Heart left ventricle (tissue), 16 donors: Measurements from ENCODE around the gene CCDC201. TPM values are rescaled to one million over a fixed set of nuclear protein-coding genes. Genes with fewer than 3 reads are reported as not detected.

Experiments
- ATAC-seq, 4 donors: fragments of 200-7000 bp; cut with Tn5 transposase; one replicate each; pipeline ENCODE4 v1.9.1; 2020 to 2022; ENCODE audit warnings: moderate library complexity in 4 of 4, mild to moderate bottlenecking in 3 of 4, moderate number of reproducible peaks in 1 of 4
- DNase-seq, 5 donors: peaks; one replicate each; pipeline ENCODE4 v3.0.0-alpha.2; 2020
- H3K27ac ChIP-seq, 12 donors: fragments of 200-600 bp; sonication (generic) in 4 of 12; one replicate each; pipeline versions ENCODE4 v1.5.0 to v1.8.0; 2016 to 2022; ENCODE audit warnings: mild to moderate bottlenecking in 2 of 12
- H3K27me3 ChIP-seq, 9 donors: fragments of 200-600 bp; sonication (generic) in 2 of 9; one replicate each; pipeline versions ENCODE4 v1.5.1 to v1.8.0; 2016 to 2022; ENCODE audit warnings: mild to moderate bottlenecking in 3 of 9
- H3K36me3 ChIP-seq, 9 donors: fragments of 200-600 bp; sonication (generic) in 2 of 9; one replicate each; pipeline versions ENCODE4 v1.5.0 to v1.8.0; 2018 to 2022; ENCODE audit warnings: mild to moderate bottlenecking in 2 of 9
- H3K4me1 ChIP-seq, 12 donors: fragments of 200-600 bp; sonication (generic) in 4 of 12; one replicate each; pipeline versions ENCODE4 v1.5.0 to v1.8.0; 2016 to 2022; ENCODE audit warnings: mild to moderate bottlenecking in 3 of 12
- H3K4me3 ChIP-seq, 12 donors: fragments of 200-600 bp; sonication (generic) in 4 of 12; one replicate each; pipeline versions ENCODE4 v1.5.0 to v1.8.0; 2017 to 2022; ENCODE audit warnings: mild to moderate bottlenecking in 9 of 12, moderate library complexity in 4 of 12
- H3K9me3 ChIP-seq, 12 donors: fragments of 200-600 bp; sonication (generic) in 4 of 12; one replicate each; pipeline versions ENCODE4 v1.5.0 to v1.8.0; 2016 to 2022; ENCODE audit warnings: mild to moderate bottlenecking in 1 of 12
- POLR2A ChIP-seq, 2 donors: fragments of 450-650 bp; IDR thresholded peaks; one replicate each; pipeline ENCODE4 v1.6.1; 2017; ENCODE audit warnings: antibody characterized with exemption in 2 of 2, mild to moderate bottlenecking in 2 of 2, moderate library complexity in 2 of 2
- WGBS, 4 donors: extraction: QIAGEN DNeasy Blood & Tissue Kit in 2 of 4; methylation state at CpG; one replicate each; pipeline versions ENCODE4 v1.1.5 to v1.1.7; 2013 to 2018; 5-methylcytosine and 5-hydroxymethylcytosine counted together
- intact Hi-C, 10 donors: fragments of 100-400 bp; cut with DNase I; formaldehyde crosslinking; loops; one replicate each; pipeline versions ENCODE4 v1.11.1 to v1.14.2; 2022
- polyA plus RNA-seq, 2 donors: library from polyadenylated mRNA; stranded (reverse); fragments of 200-250 nt; gene quantifications; one replicate each; pipeline ENCODE4 v1.2.3, GENCODE V29; 2013
- total RNA-seq, 9 donors: library from RNA; depleted of rRNA in 2 of 9; stranded (reverse); fragments of >200 nt in 2 of 9; fragmentation: NEBNext Ultra II Directional in 3 of 9; extraction: Animal tissue kit (Norgen Biotek cat#: 25700) in 3 of 9; gene quantifications; one replicate each; pipeline versions ENCODE4 v1.1.0 to v1.2.4, GENCODE V29; 2016 to 2023
- TF ChIP-seq, protein P1 (sequence below), 12 donors: fragments of 200-600 bp; sonication (generic) in 4 of 12; IDR thresholded peaks; one replicate each; pipeline versions ENCODE4 v1.5.0 to v1.8.0; 2018 to 2022; ENCODE audit warnings: antibody characterized with exemption in 12 of 12, mild to moderate bottlenecking in 5 of 12
- donor health status: ischemic (EF 13 %, LVEDD 7.1; RV severe dilation, severe dysfunction).
- donor health status: healthy with polysubstance abuse.
- donor health status: DM: no; HTN: yes; CAD: no.
- donor health status: DM: no; HTN: no; CAD: no.
- donor health status: ischemic (EF 25% LVEDD 6.9; RV normal size, moderate dysfunction).
- donor health status: ischemic (EF 25% LVEDD 5.7; RV mildly dilated, moderate dysfunction).
- donor health status: healthy.
- donor health status: DM: yes; HTN: yes; CAD: no.
- donor health status: ischemic (EF 35%, LVEDD 5.7; RV mildly dilated, moderate dysfunction).
- donor health status: nonischemic (EF 11% LVEDD 7.7; RV severe dilation, severe dysfunction).
- donor health status: DM: yes; HTN: yes; CAD: no.
- donor health status: PGD.
- donor health status: ischemic (EF 29% LVEDD 5.4; RV normal size, mild dysfunction).
- donor health status: nonischemic (EF 23%, LVEDD 6.1; RV moderate dilation, normal function).

Gene CCDC201
- total and polyA plus RNA-seq, 11 donors: not detected

DNA sequence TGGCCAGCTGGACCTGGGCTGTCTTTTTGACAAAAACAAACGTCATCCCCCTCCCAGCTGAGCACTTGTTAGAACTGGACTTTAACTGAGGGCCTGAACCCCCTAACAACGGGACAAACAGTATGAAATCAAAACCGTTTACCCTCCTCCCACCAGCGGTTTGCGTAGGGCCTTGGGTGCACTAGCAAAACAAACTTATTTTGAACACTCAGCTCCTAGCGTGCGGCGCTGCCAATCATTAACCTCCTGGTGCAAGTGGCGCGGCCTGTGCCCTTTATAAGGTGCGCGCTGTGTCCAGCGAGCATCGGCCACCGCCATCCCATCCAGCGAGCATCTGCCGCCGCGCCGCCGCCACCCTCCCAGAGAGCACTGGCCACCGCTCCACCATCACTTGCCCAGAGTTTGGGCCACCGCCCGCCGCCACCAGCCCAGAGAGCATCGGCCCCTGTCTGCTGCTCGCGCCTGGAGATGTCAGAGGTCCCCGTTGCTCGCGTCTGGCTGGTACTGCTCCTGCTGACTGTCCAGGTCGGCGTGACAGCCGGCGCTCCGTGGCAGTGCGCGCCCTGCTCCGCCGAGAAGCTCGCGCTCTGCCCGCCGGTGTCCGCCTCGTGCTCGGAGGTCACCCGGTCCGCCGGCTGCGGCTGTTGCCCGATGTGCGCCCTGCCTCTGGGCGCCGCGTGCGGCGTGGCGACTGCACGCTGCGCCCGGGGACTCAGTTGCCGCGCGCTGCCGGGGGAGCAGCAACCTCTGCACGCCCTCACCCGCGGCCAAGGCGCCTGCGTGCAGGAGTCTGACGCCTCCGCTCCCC is 15.5 kb upstream of the CCDC201 start, which contains the start of gene IGFBP1:
TSS of gene IGFBP1 (plus strand) at position 304 of the 808 bp plus-strand sequence. CDS start at position 469, 165 bp downstream.
- peak in 3 of 4 donors; percentile 43 to 55 (median 54) for ATAC-seq
- 4 to 13% (median 6%) methylated on average over 24 to 73 of the region's 73 CpGs for WGBS, 4 donors
- TF ChIP-seq POLR2A (IDR thresholded peaks at IDR 0.05): no peak
- TF ChIP-seq, protein P1, sequence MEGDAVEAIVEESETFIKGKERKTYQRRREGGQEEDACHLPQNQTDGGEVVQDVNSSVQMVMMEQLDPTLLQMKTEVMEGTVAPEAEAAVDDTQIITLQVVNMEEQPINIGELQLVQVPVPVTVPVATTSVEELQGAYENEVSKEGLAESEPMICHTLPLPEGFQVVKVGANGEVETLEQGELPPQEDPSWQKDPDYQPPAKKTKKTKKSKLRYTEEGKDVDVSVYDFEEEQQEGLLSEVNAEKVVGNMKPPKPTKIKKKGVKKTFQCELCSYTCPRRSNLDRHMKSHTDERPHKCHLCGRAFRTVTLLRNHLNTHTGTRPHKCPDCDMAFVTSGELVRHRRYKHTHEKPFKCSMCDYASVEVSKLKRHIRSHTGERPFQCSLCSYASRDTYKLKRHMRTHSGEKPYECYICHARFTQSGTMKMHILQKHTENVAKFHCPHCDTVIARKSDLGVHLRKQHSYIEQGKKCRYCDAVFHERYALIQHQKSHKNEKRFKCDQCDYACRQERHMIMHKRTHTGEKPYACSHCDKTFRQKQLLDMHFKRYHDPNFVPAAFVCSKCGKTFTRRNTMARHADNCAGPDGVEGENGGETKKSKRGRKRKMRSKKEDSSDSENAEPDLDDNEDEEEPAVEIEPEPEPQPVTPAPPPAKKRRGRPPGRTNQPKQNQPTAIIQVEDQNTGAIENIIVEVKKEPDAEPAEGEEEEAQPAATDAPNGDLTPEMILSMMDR (IDR thresholded peaks at IDR 0.05): no peak

DNA sequence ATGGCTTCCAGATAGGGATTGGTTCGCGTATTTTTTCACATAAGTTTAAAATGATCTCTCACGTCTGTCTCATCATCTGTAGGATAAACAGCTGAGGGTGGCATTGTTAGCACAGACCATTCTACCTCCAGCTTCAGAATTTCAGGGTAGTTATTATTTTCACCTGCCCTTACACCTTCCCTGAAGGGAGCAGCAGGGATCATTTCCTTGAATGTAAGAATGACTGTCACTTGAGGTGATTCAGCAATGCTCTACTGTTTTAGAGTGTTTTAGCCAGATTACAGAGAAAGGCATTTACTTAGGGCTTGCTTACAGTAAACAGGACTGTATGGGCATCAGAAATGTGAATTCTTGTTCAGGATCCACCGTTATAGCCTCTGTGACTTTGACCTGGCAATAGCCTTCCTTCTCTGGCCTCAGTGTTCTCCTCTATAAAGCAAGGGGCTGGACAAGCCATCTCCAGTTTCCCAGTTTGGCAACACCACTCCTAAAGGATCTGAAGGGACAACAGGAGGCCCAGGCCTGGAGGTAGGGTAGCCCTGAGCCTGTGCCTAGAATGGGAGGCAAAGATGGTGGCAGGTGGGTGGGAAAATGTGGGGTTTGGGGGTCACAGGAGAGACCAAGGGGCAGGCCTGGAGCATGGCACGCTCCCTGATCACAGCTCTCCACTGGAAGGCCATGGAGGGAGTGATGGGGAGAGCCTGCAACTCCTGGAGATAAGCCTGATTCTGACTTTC is 14.2 kb upstream of the CCDC201 start:
- Histone ChIP-seq H3K36me3 (no peaks in the 10 kb centered on the region), H3K9me3 (no peaks in the 10 kb centered on the region), H3K4me3 (no peak overlapping the region), H3K27ac (no peak overlapping the region), H3K4me1 (peaks cover 0 to 11% (median 5%) of the 10 kb centered on the region in 12 donors), H3K27me3 (peaks cover 8 to 61% (median 28%) of the 10 kb centered on the region in 9 donors)
- 92 to 95% (median 93%) methylated on average over 5 of the region's 5 CpGs for WGBS, 4 donors
- TF ChIP-seq POLR2A (IDR thresholded peaks at IDR 0.05): no peak
- TF ChIP-seq, protein P1 (IDR thresholded peaks at IDR 0.05): no peak
- DNase-seq: no peak
- intact Hi-C loops: no loop called here
- no peak for ATAC-seq

More for the DNA sequence above, 15.5 kb upstream of the CCDC201 start, which contains the start of gene IGFBP1:
- DNase-seq: peak in 1 of 5 donors; percentile 68
- intact Hi-C loops: no loop called here
- Histone ChIP-seq H3K36me3 (no peaks in the 10 kb centered on the region), H3K27me3 (peaks cover 8 to 61% (median 28%) of the 10 kb centered on the region in 9 donors), H3K4me3 (peak within 1 kb of the TSS in 11 of 12 donors; percentile 6 to 45 (median 32)), H3K4me1 (peaks cover 0 to 11% (median 5%) of the 10 kb centered on the region in 12 donors), H3K27ac (no peak within 1 kb of the TSS), H3K9me3 (no peaks in the 10 kb centered on the region)

DNA sequence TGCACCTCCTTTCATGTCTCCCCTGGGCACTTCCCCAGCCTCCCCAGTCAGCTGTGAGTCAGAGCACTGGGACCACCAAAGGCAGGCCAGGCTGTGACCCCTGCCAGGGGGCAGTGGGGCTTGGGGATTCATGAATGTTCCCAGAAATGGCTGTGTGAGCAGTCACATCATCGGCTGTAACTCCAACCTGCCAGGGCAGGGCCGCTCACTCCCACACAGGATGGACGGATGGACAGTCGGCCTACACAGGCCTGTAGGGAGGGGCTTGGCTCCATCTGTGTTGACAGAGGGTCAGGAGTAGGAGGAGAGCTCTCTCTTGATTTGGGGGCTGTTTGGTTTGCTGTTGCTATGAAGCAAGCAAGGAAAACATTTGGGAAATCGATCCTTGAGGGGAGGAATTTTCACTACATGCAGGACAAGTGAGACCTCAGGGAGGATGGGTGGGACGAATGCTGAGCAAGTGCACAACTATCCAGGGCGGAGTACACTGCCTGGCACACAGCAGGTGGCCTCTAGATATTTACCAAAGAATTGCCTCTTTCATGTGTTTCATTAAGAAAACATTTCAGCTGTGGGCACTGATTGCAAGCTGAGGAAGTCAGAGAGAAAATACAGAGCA is 12.5 kb upstream of the CCDC201 start:
- Histone ChIP-seq H3K36me3 (no peaks in the 10 kb centered on the region), H3K4me1 (peaks cover 0 to 11% (median 5%) of the 10 kb centered on the region in 12 donors), H3K27ac (no peak overlapping the region), H3K27me3 (peaks cover 8 to 58% (median 28%) of the 10 kb centered on the region in 9 donors), H3K4me3 (no peak overlapping the region), H3K9me3 (no peaks in the 10 kb centered on the region)
- intact Hi-C loops: no loop called here
- ATAC-seq (no peak), DNase-seq (no peak)
- TF ChIP-seq, protein P1 (IDR thresholded peaks at IDR 0.05): no peak
- TF ChIP-seq POLR2A (IDR thresholded peaks at IDR 0.05): no peak
- 68 to 76% (median 75%) methylated on average over 5 to 7 of the region's 7 CpGs for WGBS, 4 donors
